COLO668 (cell line): ENCODE results near the gene MAP3K21.

Source experiments
- DNase-seq: peaks from one replicate; lab custom pipeline; 2025; ENCODE audit not compliant: unreplicated experiment; lab: John Stamatoyannopoulos, UW

The MAP3K21 gene

GRCh38 chr1:233327651-233328141 lies at the start of gene MAP3K21:
MAP3K21 (plus strand) TSS chr1:233327724; CDS start chr1:233328029, 305 bp downstream.
- DNase-seq = no peak

GRCh38 chr1:233278631-233279030 lies 48.9 kb upstream of the MAP3K21 start:
- no peak for DNase-seq

- no peak for DNase-seq
Measured at GRCh38 chr1:233279971-233280370, 47.6 kb upstream of the MAP3K21 start.

- DNase-seq = no peak
Measured at GRCh38 chr1:233281711-233282581, 45.6 kb upstream of the MAP3K21 start.

GRCh38 chr1:233282582-233282886 lies 45.0 kb upstream of the MAP3K21 start:
- no peak for DNase-seq

- DNase-seq = no peak
Measured at GRCh38 chr1:233289676-233290075, 37.8 kb upstream of the MAP3K21 start.

GRCh38 chr1:233290396-233291034 lies 37.0 kb upstream of the MAP3K21 start:
- no peak for DNase-seq

- DNase-seq = no peak
Measured at GRCh38 chr1:233293556-233294446, 33.7 kb upstream of the MAP3K21 start.

- peak; percentile 72 for DNase-seq
Measured at GRCh38 chr1:233294913-233295236, 32.6 kb upstream of the MAP3K21 start.

- DNase-seq = peak; percentile 87
Measured at GRCh38 chr1:233295237-233295974, 32.1 kb upstream of the MAP3K21 start, which contains the start of gene PCNX2. PCNX2 (minus strand) TSS chr1:233295725; CDS start chr1:233295478, 247 bp downstream.

GRCh38 chr1:233295975-233296322 lies 31.6 kb upstream of the MAP3K21 start:
- DNase-seq = no peak

- no peak for DNase-seq
Measured at GRCh38 chr1:233299450-233299849, 28.1 kb upstream of the MAP3K21 start.

GRCh38 chr1:233300326-233300725 lies 27.2 kb upstream of the MAP3K21 start:
- no peak for DNase-seq

- peak; percentile 22 for DNase-seq
Measured at GRCh38 chr1:233304489-233305102, 22.9 kb upstream of the MAP3K21 start.

- DNase-seq = no peak
Measured at GRCh38 chr1:233313434-233314155, 13.9 kb upstream of the MAP3K21 start.

- no peak for DNase-seq
Measured at GRCh38 chr1:233315718-233316301, 11.7 kb upstream of the MAP3K21 start.

- DNase-seq = no peak
Measured at GRCh38 chr1:233316473-233316872, 11.1 kb upstream of the MAP3K21 start.

- no peak for DNase-seq
Measured at GRCh38 chr1:233319272-233319671, 8.3 kb upstream of the MAP3K21 start.

GRCh38 chr1:233320023-233320422 lies 7.5 kb upstream of the MAP3K21 start:
- DNase-seq = no peak
